ENCODE measurements around the gene GJA1. TPM values are rescaled to one million over a fixed set of nuclear protein-coding genes. Genes with fewer than 3 reads are reported as not detected.

GJA1 gene
- polyA plus RNA-seq, 1 of the 3 experiments (the other 2 are of a cell fraction): 23.5 TPM

Small RNA genes within 50 kb of the gene (small RNA-seq; reads per million reads assigned to genes)
- gene RNU4-35P: 0 reads per million in 7 experiments

Other genes starting within 250 kb of the GJA1 start
- 2.3 and 4.5 TPM in 2 replicates for gene TBC1D32, start 101.2 kb upstream of the GJA1 start, polyA plus RNA-seq (2012; rRNA removed)

Data from SK-N-SH (cell line).